ENCODE measurements around the gene CLDN5. TPM values are rescaled to one million over a fixed set of nuclear protein-coding genes. Genes with fewer than 3 reads are reported as not detected.
A peak's percentile ranks its signal among the peaks of the same experiment; 100 is the strongest.

CLDN5 gene
- total RNA-seq, 1 experiment from 2014 or later: 0.44 TPM

GRCh38 chr22:19473578-19473977 lies 50.6 kb downstream of the CLDN5 start:
- H3T11ph ChIP-seq (ENCODE audit: low read length): no peak overlapping the region

More at GRCh38 chr22:19473578-19473977, 50.6 kb downstream of the CLDN5 start:
- Histone ChIP-seq H3K14ac (ENCODE audit: insufficient read depth, low read length) (no peak overlapping the region), H3K18ac (ENCODE audit: insufficient read length, low read depth, low read length) (no peak overlapping the region), H3K9ac (ENCODE audit: extremely low read depth, insufficient read length, low read length) (no peak overlapping the region), H3K23me2 (ENCODE audit: insufficient read length, low read depth, low read length, poor library complexity, severe bottlenecking) (peaks cover 6% of the 10 kb centered on the region), H4K20me1 (ENCODE audit: control insufficient read depth, insufficient read depth, insufficient read length) (no peaks in the 10 kb centered on the region), H4K5ac (ENCODE audit: insufficient read length, low read depth, low read length) (no peak overlapping the region), H4K8ac (replicated peaks; ENCODE audit: insufficient read length, low read depth, low read length) (no peak overlapping the region), H3K56ac (ENCODE audit: insufficient read length, low read depth, low read length) (no peak overlapping the region), H3K9me3 (ENCODE audit: control insufficient read depth, low read depth, low read length) (no peaks in the 10 kb centered on the region), H3K4me1 (ENCODE audit: insufficient read depth, low read length) (no peaks in the 10 kb centered on the region; the same call in 1 of the 2 replicates), H2BK120ac (ENCODE audit: low read depth, low read length, poor library complexity, severe bottlenecking) (no peak overlapping the region), H2AK5ac (ENCODE audit: insufficient read length, low read length) (no peak overlapping the region), H3K27ac (ENCODE audit: insufficient read length, low read depth, low read length) (no peak overlapping the region), H3K79me1 (ENCODE audit: insufficient read depth, low read depth, low read length, poor library complexity, severe bottlenecking) (peaks cover 3% of the 10 kb centered on the region), H3K27me3 (ENCODE audit: insufficient read depth, low read length) (no peaks in the 10 kb centered on the region), H2BK20ac (ENCODE audit: low read depth, low read length, poor library complexity, severe bottlenecking) (no peak overlapping the region), H3K4me2 (ENCODE audit: insufficient read depth, insufficient read length, low read length) (no peak overlapping the region), H2AFZ (ENCODE audit: low read length) (no peak overlapping the region), H2BK15ac (ENCODE audit: low read depth, low read length) (no peak overlapping the region), H3K4ac (ENCODE audit: low read depth, low read length) (no peak overlapping the region), H2BK12ac (ENCODE audit: insufficient read length, low read depth, low read length) (no peak overlapping the region), H3K79me2 (ENCODE audit: insufficient read depth, low read length) (peaks cover 14% of the 10 kb centered on the region; the same call in 1 of the 2 replicates), H4K91ac (ENCODE audit: insufficient read length, low read depth, low read length) (no peak overlapping the region), H3K23ac (ENCODE audit: insufficient read length, low read depth, low read length) (no peak overlapping the region), H2BK5ac (ENCODE audit: insufficient read length, low read length) (no peak overlapping the region)
- Mint-ChIP-seq H3K4me1 (peaks cover 9 to 12% of the 10 kb centered on the region in 2 experiments), H3K27me3 (ENCODE audit: low read depth) (no peaks in the 10 kb centered on the region), H3K4me3 (no peak overlapping the region), H3K27ac (no peak overlapping the region; a peak in 1 of 7 replicates), H3K36me3 (ENCODE audit: insufficient read depth in 1 of 3, low read depth in 3 of 3) (peaks cover 30 to 60% (median 51%) of the 10 kb centered on the region in 3 experiments; a peak in 6 of 7 replicates), H3K9me3 (no peaks in the 10 kb centered on the region)
- no CpG with 5 or more reads among the region's 3 CpGs for WGBS (ENCODE audit: extremely low coverage, insufficient read length, low lambda C conversion rate)
- no peak for DNase-seq
- peak; percentile 32; the same call in 1 of the 3 replicates for TF ChIP-seq CTCF (conservative IDR thresholded peaks at IDR 0.05)

Other genes starting within 250 kb of the CLDN5 start
- 11.1 and 11.7 TPM in 2 replicates for gene CLTCL1, start 232.7 kb downstream of the CLDN5 start, total RNA-seq (2021)
- gene HIRA, start 92.7 kb downstream of the CLDN5 start, total RNA-seq (2021): 51.9 and 53.0 TPM in 2 replicates
- 15.2 and 18.0 TPM in 2 replicates for gene MRPL40, start 91.9 kb downstream of the CLDN5 start, total RNA-seq (2021)
- gene C22orf39, start 76.7 kb downstream of the CLDN5 start, total RNA-seq (2021): 17.4 and 19.3 TPM in 2 replicates
- gene UFD1, start 45.2 kb downstream of the CLDN5 start, total RNA-seq (2021): 74.4 and 76.0 TPM in 2 replicates
- 32.7 and 35.7 TPM in 2 replicates for gene CDC45, start 44.5 kb downstream of the CLDN5 start, total RNA-seq (2021)
- gene SEPTIN5, start 190.1 kb upstream of the CLDN5 start, total RNA-seq (2021): 17.7 and 17.8 TPM in 2 replicates
- gene GP1BB, start 199.1 kb upstream of the CLDN5 start, total RNA-seq (2021): 2.4 and 3.4 TPM in 2 replicates
- 2.2 and 2.5 TPM in 2 replicates for gene TBX1, start 236.4 kb upstream of the CLDN5 start, total RNA-seq (2021)

Measured in H9 (cell line).